Subcutaneous adipose tissue (tissue), 4 donors: ENCODE measurements around the gene HCFC2. TPM values are rescaled to one million over a fixed set of nuclear protein-coding genes. Genes with fewer than 3 reads are reported as not detected.

ENCODE experiments used
- total RNA-seq, 4 donors: library from RNA; depleted of rRNA; stranded (reverse); fragments of >200 nt; gene quantifications; one replicate each; pipeline ENCODE4 v1.1.0, GENCODE V29; 2016
- TF ChIP-seq, protein P1 (sequence below): fragments of 450-650 bp; IDR thresholded peaks from one replicate; pipeline ENCODE4 v1.5.1; 2016; ENCODE audit warnings: low read depth, mild to moderate bottlenecking, control low read depth, antibody characterized with exemption, moderate library complexity

HCFC2 gene
- total RNA-seq, 4 donors from 2014 or later: 23.3 to 34.7 (median 29.4) TPM

DNA sequence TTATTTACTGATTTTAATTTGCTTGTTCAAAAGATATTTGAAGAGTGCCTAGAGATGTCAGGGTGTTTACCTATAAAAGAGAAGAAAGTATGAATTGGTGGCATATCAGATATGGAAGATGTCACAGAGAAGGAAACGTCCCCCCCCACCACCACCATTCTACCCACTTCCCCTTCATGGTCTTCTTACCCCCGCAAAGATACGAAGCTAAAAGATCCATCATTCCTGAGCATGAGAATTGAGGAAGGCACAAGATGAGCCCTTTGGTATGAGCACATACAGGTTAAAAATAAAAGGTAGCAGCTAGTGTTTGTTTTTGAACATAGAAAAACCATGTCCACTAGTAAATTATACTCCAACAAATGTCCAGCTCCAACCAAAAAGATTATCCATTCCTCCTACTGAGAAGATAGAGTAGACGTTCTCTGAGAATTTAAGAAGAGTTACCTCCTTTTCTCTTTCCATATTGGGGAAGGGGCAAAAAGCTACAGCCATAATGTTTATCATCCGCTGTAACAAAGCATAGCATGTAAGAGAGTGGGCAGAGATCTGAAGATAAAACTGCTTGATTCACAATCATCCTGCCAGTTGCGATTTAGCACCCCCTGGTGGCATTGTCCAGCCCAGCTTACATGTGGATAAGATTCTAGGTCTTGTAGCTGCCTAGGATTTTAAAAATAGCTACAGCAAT is 44.6 kb downstream of the HCFC2 start:
- TF ChIP-seq, protein P1, sequence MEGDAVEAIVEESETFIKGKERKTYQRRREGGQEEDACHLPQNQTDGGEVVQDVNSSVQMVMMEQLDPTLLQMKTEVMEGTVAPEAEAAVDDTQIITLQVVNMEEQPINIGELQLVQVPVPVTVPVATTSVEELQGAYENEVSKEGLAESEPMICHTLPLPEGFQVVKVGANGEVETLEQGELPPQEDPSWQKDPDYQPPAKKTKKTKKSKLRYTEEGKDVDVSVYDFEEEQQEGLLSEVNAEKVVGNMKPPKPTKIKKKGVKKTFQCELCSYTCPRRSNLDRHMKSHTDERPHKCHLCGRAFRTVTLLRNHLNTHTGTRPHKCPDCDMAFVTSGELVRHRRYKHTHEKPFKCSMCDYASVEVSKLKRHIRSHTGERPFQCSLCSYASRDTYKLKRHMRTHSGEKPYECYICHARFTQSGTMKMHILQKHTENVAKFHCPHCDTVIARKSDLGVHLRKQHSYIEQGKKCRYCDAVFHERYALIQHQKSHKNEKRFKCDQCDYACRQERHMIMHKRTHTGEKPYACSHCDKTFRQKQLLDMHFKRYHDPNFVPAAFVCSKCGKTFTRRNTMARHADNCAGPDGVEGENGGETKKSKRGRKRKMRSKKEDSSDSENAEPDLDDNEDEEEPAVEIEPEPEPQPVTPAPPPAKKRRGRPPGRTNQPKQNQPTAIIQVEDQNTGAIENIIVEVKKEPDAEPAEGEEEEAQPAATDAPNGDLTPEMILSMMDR: no peak

DNA sequence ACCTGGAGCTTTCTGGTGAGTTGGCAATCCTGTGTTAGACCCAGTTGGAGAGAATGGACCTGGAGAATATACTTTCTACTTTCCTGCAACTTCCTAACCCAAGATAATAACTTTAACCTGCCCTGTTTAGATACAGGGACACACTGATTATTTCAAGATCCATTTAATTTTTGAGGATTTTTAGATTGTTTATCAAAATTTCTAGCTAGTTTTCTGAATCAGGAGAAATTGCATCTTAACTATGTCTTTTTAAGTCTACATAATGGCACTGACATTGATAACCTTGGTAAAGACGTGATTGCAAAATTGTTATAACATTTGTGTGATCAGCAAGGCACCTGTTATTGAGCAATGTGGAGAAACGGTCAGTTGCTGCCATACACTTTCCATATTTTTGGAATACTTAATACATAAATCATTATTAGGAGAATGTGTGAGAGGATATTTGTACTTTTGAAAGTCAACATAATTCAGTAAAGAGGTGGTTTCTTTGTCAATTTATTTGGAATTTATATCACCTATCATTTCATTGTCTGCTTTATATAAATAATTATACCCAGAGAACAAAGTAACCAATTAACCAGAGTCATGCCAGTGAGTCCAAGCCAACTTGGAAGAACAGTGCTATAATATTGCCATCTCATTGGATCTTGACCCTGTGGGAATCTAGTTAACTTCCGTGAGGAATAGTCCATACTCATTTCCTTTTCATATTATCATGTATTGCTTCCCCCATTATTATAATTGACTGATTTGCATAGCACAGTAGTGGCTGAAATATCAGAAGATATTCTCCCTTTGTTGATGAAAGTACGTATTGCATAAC is 45.3 kb downstream of the HCFC2 start:
- TF ChIP-seq, protein P1: no peak

DNA sequence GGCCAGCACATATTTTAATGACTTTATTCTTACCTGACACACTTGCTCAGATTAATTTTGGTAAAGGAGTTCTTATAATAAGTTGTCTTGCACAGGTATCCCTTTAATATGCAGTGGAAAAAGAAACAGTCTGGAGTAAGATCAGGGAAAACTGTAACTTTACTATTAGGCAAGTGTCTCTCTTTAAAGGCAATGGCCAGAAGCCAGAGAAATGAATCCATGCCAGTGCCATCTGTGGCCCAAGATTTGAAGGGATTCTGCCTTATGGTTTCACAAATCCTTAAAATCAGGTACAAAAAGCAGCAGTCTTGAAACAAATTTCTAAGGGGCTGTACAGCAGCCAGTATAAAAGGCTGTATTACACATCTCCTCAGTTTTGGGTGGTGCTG is 51.2 kb downstream of the HCFC2 start:
- TF ChIP-seq, protein P1: no peak

DNA sequence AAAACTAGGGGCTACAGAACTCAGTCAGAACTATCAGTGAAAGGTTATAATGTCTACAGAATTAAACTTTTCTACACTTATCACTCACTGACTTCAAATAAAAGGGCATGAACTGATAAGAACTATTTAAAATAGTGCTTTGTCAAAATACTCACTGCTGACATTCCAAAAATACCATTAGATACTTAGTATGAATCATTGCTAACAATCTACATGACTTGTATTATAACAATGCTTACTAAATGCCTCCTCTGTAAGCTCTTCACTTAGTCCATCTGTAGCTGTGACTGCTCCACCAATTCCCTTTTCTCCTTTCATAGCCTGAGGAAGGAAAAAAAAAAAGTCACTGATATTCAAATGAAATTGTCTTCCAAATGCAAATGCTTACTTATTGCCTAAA is 56.7 kb downstream of the HCFC2 start:
- TF ChIP-seq, protein P1: no peak

DNA sequence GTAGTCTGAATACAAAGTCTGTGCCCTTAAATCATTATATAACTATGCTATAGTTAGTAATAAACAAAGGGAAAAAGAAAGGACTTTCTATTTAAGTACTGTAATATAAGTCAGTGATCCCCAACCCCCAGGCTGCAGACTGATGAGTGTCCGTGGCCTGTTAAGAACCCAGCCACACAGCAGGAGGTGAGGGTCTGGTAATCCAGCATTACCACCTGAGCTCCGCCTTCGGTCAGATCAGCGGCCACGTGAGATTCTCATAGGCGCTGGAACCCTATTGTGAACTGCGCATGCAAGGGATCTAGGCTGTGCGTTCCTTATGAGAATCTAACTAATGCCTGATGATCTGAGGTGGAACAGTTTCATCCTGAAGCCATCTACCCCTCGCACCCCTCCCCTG is 58.0 kb downstream of the HCFC2 start:
- TF ChIP-seq, protein P1: no peak

DNA sequence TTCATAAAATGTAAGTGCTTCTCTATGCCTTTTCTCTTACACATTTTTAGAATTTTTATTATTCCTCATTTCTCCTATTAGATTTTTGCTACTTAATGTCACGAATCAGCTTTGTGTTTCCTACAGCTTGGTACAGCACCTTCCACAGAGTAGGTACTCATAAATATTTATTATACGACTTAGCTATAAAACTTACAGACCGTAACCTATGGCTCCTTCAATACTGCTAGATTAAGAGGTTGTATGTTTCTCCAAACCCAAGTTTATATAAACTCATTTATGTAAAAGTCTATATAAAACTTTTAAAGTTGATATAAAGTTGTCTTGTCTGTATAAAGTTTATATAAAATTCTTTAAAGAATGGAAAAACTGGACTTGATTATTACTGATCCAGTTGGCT is 62.2 kb downstream of the HCFC2 start:
- TF ChIP-seq, protein P1: no peak

DNA sequence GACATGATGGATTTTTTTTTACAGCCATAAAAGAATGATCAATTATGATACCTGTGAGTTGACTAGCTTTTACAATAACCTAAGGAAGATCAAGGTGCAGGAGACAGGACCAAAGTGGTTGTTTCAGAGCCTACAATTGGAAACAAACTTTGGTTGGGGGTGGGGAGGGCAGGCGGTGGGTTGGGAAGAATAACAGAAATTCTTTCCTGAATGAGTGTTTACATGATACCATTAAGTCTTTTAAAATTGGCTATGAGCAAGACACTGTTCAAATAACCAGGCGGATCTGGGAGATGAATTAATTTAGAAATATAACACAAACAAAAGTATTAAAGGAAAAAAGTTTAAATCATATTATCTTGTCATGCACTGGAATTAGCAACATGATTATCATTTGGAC is 66.4 kb downstream of the HCFC2 start:
- TF ChIP-seq, protein P1: no peak
